SK-N-DZ (cell line): ENCODE results near the gene C11orf42. TPM values are rescaled to one million over a fixed set of nuclear protein-coding genes. Genes with fewer than 3 reads are reported as not detected.

Experiments
- DNase-seq: peaks from one replicate; pipeline ENCODE4 v3.0.0-alpha.2; 2015; ENCODE audit warnings: low spot score
- polyA plus RNA-seq, 2 experiments: library from polyadenylated mRNA; depleted of rRNA; stranded (reverse); fragments of >200 nt; gene quantifications; 2 replicates each; pipeline ENCODE4 v1.2.3, GENCODE V29; 2014

Gene C11orf42
- not detected in 2 replicates for polyA plus RNA-seq (2014; cell fraction: cytosol; rRNA removed)
- not detected in 2 replicates for polyA plus RNA-seq (2014; cell fraction: nucleus; rRNA removed)

- no peak for DNase-seq
These were observed at the start of gene C11orf42 for GRCh38 chr11:6205366-6205765. TSS of gene C11orf42 (plus strand) at chr11:6205557. CDS start at chr11:6205616, 59 bp downstream.

GRCh38 chr11:6156628-6157359 lies 48.6 kb upstream of the C11orf42 start:
- DNase-seq, result no peak

- DNase-seq, result no peak
These were observed 35.1 kb upstream of the C11orf42 start, which contains the start of gene OR52B2 for GRCh38 chr11:6170226-6170625. TSS of gene OR52B2 (minus strand) at chr11:6170326. CDS start at chr11:6170326, 0 bp downstream.

GRCh38 chr11:6175440-6175839 lies 29.9 kb upstream of the C11orf42 start:
- no peak for DNase-seq

GRCh38 chr11:6191742-6192141 lies 13.6 kb upstream of the C11orf42 start:
- no peak for DNase-seq

- DNase-seq, result no peak
These were observed 11.2 kb upstream of the C11orf42 start for GRCh38 chr11:6194065-6194581.

- no peak for DNase-seq
These were observed 9.0 kb upstream of the C11orf42 start for GRCh38 chr11:6196396-6196795.

- DNase-seq, result no peak
These were observed 7.7 kb upstream of the C11orf42 start for GRCh38 chr11:6197466-6198200.

- DNase-seq, result no peak
These were observed 6.1 kb upstream of the C11orf42 start, which contains the start of gene OR52W1 for GRCh38 chr11:6199174-6199810. TSS of gene OR52W1 (plus strand) at chr11:6199224. CDS start at chr11:6199224, 0 bp downstream.

- DNase-seq, result no peak
These were observed 4.4 kb upstream of the C11orf42 start for GRCh38 chr11:6200975-6201374.

- no peak for DNase-seq
These were observed 3.9 kb upstream of the C11orf42 start for GRCh38 chr11:6201481-6201880.

- no peak for DNase-seq
These were observed 3.3 kb upstream of the C11orf42 start for GRCh38 chr11:6202041-6202440.

GRCh38 chr11:6203327-6203726 lies 2.0 kb upstream of the C11orf42 start:
- DNase-seq, result no peak

- DNase-seq, result no peak
These were observed 651 bp upstream of the C11orf42 start for GRCh38 chr11:6204706-6205105.

- no peak for DNase-seq
These were observed 1.3 kb downstream of the C11orf42 start for GRCh38 chr11:6206456-6207180.

GRCh38 chr11:6209801-6210200 lies 4.4 kb downstream of the C11orf42 start:
- DNase-seq, result no peak

GRCh38 chr11:6210274-6210955 lies 5.1 kb downstream of the C11orf42 start:
- no peak for DNase-seq

GRCh38 chr11:6214530-6214929 lies 9.2 kb downstream of the C11orf42 start:
- no peak for DNase-seq

GRCh38 chr11:6216501-6216900 lies 11.1 kb downstream of the C11orf42 start:
- no peak for DNase-seq

GRCh38 chr11:6217722-6218121 lies 12.4 kb downstream of the C11orf42 start:
- DNase-seq, result no peak

GRCh38 chr11:6219359-6219758 lies 14.0 kb downstream of the C11orf42 start:
- DNase-seq, result no peak
